ENCODE results near the gene PDSS2. TPM values are rescaled to one million over a fixed set of nuclear protein-coding genes. Genes with fewer than 3 reads are reported as not detected.
A peak's percentile ranks its signal among the peaks of the same experiment; 100 is the strongest.

The PDSS2 gene
- total RNA-seq, 1 experiment from 2014 or later: 14.8 TPM

GRCh38 chr6:107243471-107243870 lies 215.9 kb downstream of the PDSS2 start:
- DNase-seq: no peak
- BruUV-seq (replicated peaks): no TSS peak
- H3K27me3 Mint-ChIP-seq (ENCODE audit: unreplicated experiment): no peaks in the 10 kb centered on the region
- no peaks in the 10 kb centered on the region for H3K4me1 Mint-ChIP-seq (ENCODE audit: low read depth, unreplicated experiment)
- intact Hi-C loops (cut with micrococcal nuclease; ENCODE audit: unreplicated experiment): no loop called here
- TF ChIP-seq CTCF (IDR thresholded peaks at IDR 0.05; ENCODE audit: unreplicated experiment): no peak
- no peaks in the 10 kb centered on the region for H3K9me3 Mint-ChIP-seq (ENCODE audit: low read depth, unreplicated experiment)
- CTCF ChIA-PET: no interaction called here
- H3K4me3 Mint-ChIP-seq (ENCODE audit: low read depth, unreplicated experiment): no peak overlapping the region
- no peak overlapping the region for H3K27ac Mint-ChIP-seq (ENCODE audit: unreplicated experiment)
- H3K36me3 Mint-ChIP-seq (ENCODE audit: insufficient read depth, unreplicated experiment): no peaks in the 10 kb centered on the region

GRCh38 chr6:107237992-107238660 lies 221.2 kb downstream of the PDSS2 start:
- Mint-ChIP-seq H3K36me3 (ENCODE audit: insufficient read depth, unreplicated experiment) (no peaks in the 10 kb centered on the region), H3K27ac (ENCODE audit: unreplicated experiment) (no peak overlapping the region), H3K4me1 (ENCODE audit: low read depth, unreplicated experiment) (no peaks in the 10 kb centered on the region), H3K4me3 (ENCODE audit: low read depth, unreplicated experiment) (no peak overlapping the region), H3K27me3 (ENCODE audit: unreplicated experiment) (no peaks in the 10 kb centered on the region), H3K9me3 (ENCODE audit: low read depth, unreplicated experiment) (no peaks in the 10 kb centered on the region)
- no TSS peak for BruUV-seq (replicated peaks)
- CTCF ChIA-PET: interaction anchor here (0.7 kb wide), 1 partner anchor 16 kb away, joined by 5 read pairs; no protein-coding TSS in a partner anchor
- TF ChIP-seq CTCF (IDR thresholded peaks at IDR 0.05; ENCODE audit: unreplicated experiment): no peak
- intact Hi-C loops (cut with micrococcal nuclease; ENCODE audit: unreplicated experiment): no loop called here
- no peak for DNase-seq

- no peaks in the 10 kb centered on the region for H3K36me3 Mint-ChIP-seq (ENCODE audit: insufficient read depth, unreplicated experiment)
- CTCF ChIA-PET: interaction anchor here (0.6 kb wide), 1 partner anchor 56 kb away, joined by 3 read pairs; no protein-coding TSS in a partner anchor
- H3K27ac Mint-ChIP-seq (ENCODE audit: unreplicated experiment): peak overlapping the region; percentile 22
- H3K27me3 Mint-ChIP-seq (ENCODE audit: unreplicated experiment): no peaks in the 10 kb centered on the region
- intact Hi-C loops (cut with micrococcal nuclease; ENCODE audit: unreplicated experiment): no loop called here
- no peak overlapping the region for H3K4me3 Mint-ChIP-seq (ENCODE audit: low read depth, unreplicated experiment)
- DNase-seq: no peak
- no peaks in the 10 kb centered on the region for H3K4me1 Mint-ChIP-seq (ENCODE audit: low read depth, unreplicated experiment)
- BruUV-seq (replicated peaks): no TSS peak
- no peaks in the 10 kb centered on the region for H3K9me3 Mint-ChIP-seq (ENCODE audit: low read depth, unreplicated experiment)
- no peak for TF ChIP-seq CTCF (IDR thresholded peaks at IDR 0.05; ENCODE audit: unreplicated experiment)
These were observed 223.9 kb downstream of the PDSS2 start for GRCh38 chr6:107235511-107235910.

GRCh38 chr6:107235007-107235406 lies 224.4 kb downstream of the PDSS2 start:
- intact Hi-C loops (cut with micrococcal nuclease; ENCODE audit: unreplicated experiment): no loop called here
- H3K27me3 Mint-ChIP-seq (ENCODE audit: unreplicated experiment): no peaks in the 10 kb centered on the region
- no peak overlapping the region for H3K27ac Mint-ChIP-seq (ENCODE audit: unreplicated experiment)
- no peaks in the 10 kb centered on the region for H3K9me3 Mint-ChIP-seq (ENCODE audit: low read depth, unreplicated experiment)
- CTCF ChIA-PET: no interaction called here
- no peaks in the 10 kb centered on the region for H3K36me3 Mint-ChIP-seq (ENCODE audit: insufficient read depth, unreplicated experiment)
- no peaks in the 10 kb centered on the region for H3K4me1 Mint-ChIP-seq (ENCODE audit: low read depth, unreplicated experiment)
- no peak overlapping the region for H3K4me3 Mint-ChIP-seq (ENCODE audit: low read depth, unreplicated experiment)
- no peak for DNase-seq
- BruUV-seq (replicated peaks): no TSS peak
- no peak for TF ChIP-seq CTCF (IDR thresholded peaks at IDR 0.05; ENCODE audit: unreplicated experiment)
